Left forelimb (tissue), 1 donor: ENCODE measurements around the gene CNGA4.
"Not testable (repeated sequence)": the region's sequence is repeated elsewhere in the genome, so short reads cannot be mapped to it uniquely, and the experiment has no call there.

ENCODE experiments used
- DNase-seq: peaks from one replicate; pipeline ENCODE4 v3.0.0-alpha.2; 2018; ENCODE audit warnings: low spot score

The CNGA4 gene

DNA sequence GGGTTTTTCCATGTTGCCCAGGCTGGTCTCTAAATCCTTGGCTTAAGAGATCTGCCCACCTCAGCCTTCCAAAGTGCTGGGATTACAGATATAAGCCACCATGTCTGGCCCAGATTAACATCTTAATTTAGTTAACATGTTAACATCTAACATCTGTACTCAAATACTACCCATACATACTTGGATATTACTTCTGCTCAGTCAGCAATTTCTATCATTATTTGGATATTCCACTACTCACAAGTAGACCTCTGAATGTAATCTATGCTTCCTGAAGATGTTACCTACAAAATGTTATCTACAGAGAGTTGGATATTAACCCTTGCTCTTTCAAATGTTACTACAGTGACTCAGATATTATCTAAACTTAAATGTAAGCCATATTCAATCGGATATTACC, 24.8 kb downstream of the CNGA4 start:
- DNase-seq = no peak

- DNase-seq = no peak
These were observed 29.9 kb downstream of the CNGA4 start for GRCh38 chr11:6268820-6269219.

DNA sequence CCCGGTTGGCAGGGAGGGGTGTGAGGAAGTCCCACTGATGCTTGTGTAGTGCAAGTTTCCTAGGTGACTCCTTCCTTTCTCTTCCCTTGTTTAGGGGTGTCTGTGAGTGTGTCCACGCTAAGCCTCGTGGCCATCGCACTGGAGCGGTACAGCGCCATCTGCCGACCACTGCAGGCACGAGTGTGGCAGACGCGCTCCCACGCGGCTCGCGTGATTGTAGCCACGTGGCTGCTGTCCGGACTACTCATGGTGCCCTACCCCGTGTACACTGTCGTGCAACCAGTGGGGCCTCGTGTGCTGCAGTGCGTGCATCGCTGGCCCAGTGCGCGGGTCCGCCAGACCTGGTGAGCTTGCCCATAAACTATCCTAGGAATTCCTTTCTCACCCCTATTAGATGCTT, 31.1 kb downstream of the CNGA4 start:
- no peak for DNase-seq

DNA sequence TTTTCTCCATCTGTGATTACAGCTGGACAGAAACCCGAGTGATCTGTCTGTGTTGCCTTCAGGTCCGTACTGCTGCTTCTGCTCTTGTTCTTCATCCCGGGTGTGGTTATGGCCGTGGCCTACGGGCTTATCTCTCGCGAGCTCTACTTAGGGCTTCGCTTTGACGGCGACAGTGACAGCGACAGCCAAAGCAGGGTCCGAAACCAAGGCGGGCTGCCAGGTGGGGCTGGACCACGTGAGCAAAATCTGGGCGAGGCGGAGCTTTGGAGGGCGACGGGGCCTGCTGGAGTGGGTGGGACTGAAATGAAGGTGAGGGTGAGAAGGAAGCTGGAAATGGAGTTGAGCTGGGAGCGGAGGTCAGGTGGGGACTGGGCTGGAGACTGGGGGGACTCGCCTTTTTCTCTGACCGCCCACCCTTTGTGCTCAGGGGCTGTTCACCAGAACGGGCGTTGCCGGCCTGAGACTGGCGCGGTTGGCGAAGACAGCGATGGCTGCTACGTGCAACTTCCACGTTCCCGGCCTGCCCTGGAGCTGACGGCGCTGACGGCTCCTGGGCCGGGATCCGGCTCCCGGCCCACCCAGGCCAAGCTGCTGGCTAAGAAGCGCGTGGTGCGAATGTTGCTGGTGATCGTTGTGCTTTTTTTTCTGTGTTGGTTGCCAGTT, 31.8 kb downstream of the CNGA4 start:
- DNase-seq = no peak

- DNase-seq = no peak
These were observed 32.7 kb downstream of the CNGA4 start for GRCh38 chr11:6271598-6271997.

DNA sequence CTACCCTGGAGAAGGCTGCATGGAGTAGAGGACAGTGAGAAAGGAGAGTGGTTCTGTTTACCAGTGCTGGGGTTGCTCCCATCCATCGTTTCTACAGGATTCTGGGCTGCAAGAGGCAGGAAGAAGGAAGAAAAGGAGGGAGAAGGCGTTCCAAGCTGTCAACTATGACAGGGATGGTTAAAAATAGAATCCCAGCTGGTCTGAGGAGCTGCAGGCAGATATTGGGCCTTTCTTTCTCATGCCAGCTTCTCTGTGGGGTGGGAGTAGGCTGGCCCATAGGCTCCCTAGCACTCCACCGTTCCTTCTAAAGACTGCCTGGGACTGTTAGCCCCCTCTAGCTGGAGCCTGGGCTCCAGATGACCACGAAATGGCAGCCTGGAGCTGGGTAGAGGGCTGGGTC, 34.3 kb downstream of the CNGA4 start:
- no peak for DNase-seq

DNA sequence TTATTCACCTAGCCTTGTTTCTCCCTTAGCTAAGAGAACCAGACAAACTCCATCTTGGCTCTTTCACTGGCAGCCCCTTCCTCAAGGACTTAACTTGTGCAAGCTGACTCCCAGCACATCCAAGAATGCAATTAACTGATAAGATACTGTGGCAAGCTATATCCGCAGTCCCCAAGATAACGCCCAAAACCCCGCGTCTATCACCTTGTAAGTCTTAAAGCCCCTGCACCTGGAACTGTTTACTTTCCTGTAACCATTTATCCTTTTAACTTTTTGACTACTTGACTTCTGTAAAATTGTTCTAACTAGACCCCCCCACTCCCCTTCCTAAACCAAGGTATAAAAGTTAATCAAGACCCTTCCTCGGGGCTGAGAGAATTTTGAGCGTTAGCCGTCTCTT, 41.9 kb downstream of the CNGA4 start:
- not testable (repeated sequence) for DNase-seq

DNA sequence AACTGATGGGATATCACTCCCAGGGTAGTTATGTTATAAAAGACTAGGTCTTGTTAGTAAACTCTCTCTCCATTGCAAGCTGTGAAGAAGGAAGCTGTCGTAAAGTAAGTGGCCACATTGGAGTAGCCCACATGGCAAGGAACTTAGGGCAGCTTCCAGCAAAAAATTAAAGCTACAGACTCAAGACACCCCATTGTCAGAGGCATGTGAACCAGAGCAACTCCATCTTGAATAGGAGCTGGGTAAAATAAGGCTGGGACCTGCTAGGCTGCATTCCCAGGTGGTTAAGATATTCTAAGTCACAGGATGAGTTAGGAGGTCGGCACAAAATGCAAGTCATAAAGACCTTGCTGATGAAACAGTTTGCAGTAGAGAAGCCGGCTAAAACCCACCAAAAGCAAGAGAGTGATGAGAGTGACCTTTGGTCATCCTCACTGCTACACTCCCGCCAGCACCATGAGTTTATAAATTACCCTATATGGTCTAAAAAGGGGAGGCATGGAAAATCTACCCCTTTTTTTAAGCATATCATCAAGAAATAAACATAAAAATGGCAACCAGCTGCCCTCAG, 44.6 kb downstream of the CNGA4 start:
- no peak for DNase-seq

GRCh38 chr11:6284250-6284649, 45.4 kb downstream of the CNGA4 start:
- DNase-seq = no peak

DNA sequence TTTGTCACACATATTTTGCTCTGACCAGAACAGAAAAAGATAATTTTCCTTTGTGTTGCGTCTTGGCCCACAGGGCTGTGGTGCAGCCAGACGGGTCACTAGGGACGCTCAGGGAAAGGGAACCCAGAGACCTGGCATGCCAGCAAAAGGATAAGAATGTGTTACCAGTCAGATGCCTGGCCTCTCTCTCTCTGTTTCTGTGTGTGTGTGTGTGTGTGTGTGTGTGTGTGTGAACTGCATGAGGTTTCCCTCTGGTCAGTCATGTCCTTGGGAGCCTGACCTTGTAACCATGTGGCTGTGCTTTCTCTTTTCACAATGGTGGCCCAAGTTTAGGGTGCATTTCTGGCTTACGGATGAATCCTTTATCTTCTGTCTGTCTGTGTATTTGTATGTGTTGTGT, 46.1 kb downstream of the CNGA4 start:
- DNase-seq = no peak
